ENCODE measurements around the gene IRF7.

IRF7 gene

DNA sequence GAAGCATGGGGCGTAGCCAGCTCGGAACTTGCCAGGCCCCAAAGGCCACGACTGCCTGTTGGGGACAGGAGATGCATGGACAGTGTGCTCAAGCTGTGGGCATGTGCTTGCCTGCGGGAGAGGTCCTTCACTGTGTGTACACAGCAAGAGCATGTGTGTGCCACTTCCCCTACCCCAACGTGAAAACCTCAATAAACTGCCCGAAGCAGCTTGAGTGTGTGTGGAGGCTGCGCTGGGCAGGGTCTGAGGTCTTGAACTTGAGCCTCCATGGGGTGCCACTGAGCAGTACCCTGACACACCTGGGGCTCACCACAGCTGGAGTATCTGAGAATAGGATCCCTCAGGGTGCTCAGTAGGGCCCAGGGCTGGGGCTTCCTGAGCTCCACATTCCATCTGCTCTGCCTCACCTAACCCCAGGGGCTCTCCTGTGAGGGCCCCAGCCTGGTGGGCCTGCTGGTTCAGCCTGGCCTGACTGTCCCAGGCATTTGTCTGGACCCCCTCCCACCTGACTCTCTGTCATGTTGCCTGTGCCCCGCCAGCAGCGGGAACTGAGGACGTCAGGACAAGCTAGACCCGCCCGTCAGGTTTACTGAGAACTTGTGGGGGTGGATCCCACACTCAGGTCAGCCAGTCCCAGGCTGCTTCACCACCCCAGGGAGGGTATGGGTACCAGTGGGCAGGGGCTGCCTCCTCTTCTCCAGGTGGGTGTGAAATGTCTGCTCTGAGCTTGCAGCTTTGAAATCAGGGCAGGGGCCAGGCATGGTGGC is 51.8 kb downstream of the IRF7 start:
- no peak for DNase-seq (ENCODE audit: low spot score)

DNA sequence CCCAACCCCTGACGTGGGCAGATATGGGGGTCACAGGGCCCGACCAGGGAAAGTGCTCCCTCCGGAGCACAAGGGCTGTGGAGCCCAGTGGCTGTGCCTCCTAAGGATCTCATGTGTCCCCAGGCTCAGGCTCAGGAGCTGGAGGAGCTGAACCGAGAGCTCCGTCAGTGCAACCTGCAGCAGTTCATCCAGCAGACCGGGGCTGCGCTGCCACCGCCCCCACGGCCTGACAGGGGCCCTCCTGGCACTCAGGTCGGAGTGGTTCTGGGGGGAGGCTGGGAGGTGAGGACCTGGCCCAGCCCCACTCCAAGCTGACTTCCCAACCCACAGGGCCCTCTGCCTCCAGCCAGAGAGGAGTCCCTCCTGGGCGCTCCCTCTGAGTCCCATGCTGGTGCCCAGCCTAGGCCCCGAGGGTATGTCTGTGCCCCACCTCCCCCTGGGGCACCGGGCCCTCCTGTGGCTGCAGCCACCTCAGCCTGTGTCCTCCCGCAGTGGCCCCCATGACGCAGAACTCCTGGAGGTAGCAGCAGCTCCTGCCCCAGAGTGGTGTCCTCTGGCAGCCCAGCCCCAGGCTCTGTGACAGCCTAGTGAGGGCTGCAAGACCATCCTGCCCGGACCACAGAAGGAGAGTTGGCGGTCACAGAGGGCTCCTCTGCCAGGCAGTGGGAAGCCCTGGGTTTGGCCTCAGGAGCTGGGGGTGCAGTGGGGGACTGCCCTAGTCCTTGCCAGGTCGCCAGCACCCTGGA is 52.5 kb downstream of the IRF7 start:
- DNase-seq (ENCODE audit: low spot score): no peak
